ENCODE data around the gene PAQR4. TPM values are rescaled to one million over a fixed set of nuclear protein-coding genes. Genes with fewer than 3 reads are reported as not detected.

PAQR4 gene
- total RNA-seq, 1 donor from 2014 or later = 10.9 TPM

GRCh38 chr16:2975161-2975795, 6.1 kb downstream of the PAQR4 start:
- intact Hi-C loops (cut with DNase I) = no loop called here
- DNase-seq (ENCODE audit: low spot score) = no peak

GRCh38 chr16:2976201-2976600, 7.1 kb downstream of the PAQR4 start:
- DNase-seq (ENCODE audit: low spot score) = no peak
- intact Hi-C loops (cut with DNase I) = no loop called here

- no peak for DNase-seq (ENCODE audit: low spot score)
- intact Hi-C loops (cut with DNase I) = no loop called here
Observed at GRCh38 chr16:2976673-2977072, 7.5 kb downstream of the PAQR4 start.

- no peak for DNase-seq (ENCODE audit: low spot score)
- intact Hi-C loops (cut with DNase I) = no loop called here
Observed at GRCh38 chr16:2977440-2977839, 8.3 kb downstream of the PAQR4 start.

- intact Hi-C loops (cut with DNase I) = no loop called here
- no peak for DNase-seq (ENCODE audit: low spot score)
Observed at GRCh38 chr16:2979669-2980226, 10.6 kb downstream of the PAQR4 start.

DNA sequence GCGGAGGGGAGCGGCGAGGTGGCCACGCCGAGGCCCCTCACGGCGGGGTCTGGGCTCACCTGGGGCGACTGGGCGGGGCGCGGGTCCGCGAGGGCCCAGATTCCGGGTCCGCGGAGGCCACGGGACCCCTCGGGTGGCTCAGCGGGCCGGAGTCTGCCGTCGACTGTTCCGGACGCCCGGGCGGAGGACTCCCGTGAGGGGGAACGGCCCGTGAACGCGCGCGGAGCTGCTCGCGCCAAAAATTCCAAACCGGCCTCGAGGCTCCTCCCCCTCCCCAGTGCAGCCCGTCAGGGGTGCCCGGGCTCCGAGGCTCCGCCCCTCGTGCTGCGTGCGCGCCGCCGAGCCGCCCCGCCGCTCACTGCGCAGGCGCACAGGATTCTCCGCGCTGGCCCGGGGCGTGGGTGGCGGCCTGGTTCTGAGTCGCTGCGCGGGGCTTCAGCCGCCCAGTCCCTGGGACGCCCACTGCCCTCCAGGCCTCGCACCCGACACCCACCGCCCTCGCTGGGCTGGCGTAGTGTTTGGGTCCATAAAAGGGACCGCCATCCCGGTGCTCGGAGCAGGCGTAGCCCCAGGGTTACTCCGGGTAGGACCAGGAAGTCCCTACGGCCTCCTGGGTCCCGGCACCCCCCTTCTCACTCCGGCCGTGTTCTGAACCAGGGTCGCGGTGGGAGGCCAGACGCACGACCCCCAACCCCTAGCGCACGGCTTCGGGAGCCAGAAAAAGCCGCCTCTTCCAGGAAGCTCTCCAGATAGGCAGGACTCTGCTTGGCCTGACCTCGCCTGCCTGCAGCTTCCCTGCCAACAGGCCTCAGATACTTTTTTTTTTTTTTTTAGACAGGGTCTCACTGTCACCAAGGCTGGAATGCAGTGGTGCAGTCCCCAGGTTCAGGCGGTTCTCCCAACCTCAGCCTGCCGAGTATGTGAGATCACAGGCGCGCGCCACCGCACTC, 11.4 kb downstream of the PAQR4 start, which contains the start of gene PKMYT1:
TSS of gene PKMYT1 (minus strand) at position 220 of the 950 bp plus-strand sequence. CDS start 789 bp downstream, outside the sequence.
- DNase-seq (ENCODE audit: low spot score) = peak; percentile 97
- intact Hi-C loops (cut with DNase I) = no loop called here

GRCh38 chr16:2981177-2981898, 12.2 kb downstream of the PAQR4 start:
- intact Hi-C loops (cut with DNase I) = no loop called here
- no peak for DNase-seq (ENCODE audit: low spot score)

GRCh38 chr16:2981899-2982250, 12.7 kb downstream of the PAQR4 start:
- intact Hi-C loops (cut with DNase I) = no loop called here

GRCh38 chr16:2982402-2982801, 13.3 kb downstream of the PAQR4 start:
- intact Hi-C loops (cut with DNase I) = no loop called here
- DNase-seq (ENCODE audit: low spot score) = no peak

More at GRCh38 chr16:2981899-2982250, 12.7 kb downstream of the PAQR4 start:
- DNase-seq (ENCODE audit: low spot score) = no peak

GRCh38 chr16:2983706-2984136, 14.6 kb downstream of the PAQR4 start:
- peak; percentile 91 for DNase-seq (ENCODE audit: low spot score)
- intact Hi-C loops (cut with DNase I) = no loop called here

DNA sequence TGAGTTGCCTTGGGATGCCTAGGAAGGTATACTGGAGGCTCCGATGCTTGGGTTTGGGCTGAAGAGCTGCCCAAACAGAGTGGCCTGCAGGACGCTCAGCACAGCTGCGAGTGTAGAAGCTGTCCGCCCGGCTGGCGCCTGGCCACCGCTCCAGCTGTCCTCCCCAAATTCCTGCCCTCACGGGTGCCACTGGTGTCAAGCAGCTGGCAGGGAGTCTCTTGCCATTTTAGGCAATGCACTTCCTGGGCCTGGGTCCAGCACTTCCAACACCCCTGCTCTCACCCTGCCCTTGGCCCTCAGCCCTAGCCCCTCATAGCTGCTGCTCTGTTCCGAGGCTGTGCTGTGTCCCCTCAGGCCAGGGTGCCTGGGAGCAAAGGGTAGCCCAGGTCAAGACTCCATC, 16.3 kb downstream of the PAQR4 start:
- intact Hi-C loops (cut with DNase I) = no loop called here
- no peak for DNase-seq (ENCODE audit: low spot score)

DNA sequence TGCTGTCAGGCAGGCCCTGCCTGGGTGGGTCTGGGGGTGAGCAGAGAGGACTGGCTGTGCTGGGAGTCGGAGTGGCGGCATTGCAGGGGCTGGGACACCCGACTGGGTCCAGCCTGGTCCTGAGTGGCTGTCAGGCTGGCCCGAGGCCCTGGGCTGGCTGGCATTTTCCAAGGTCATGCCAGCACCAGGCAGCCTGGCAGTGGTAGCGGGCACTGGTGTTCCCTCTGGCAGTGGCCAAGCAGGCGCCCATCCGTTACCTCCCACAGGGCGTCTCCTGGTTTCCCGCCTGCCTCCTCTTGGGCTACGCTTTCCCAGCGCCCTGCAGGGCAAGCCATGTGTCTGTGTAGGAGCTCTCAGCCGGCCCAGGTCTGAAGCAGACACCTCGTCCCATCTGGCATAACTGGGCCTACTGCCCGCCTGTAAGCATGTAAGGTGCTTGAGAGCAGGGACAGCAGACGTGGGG, 16.8 kb downstream of the PAQR4 start:
- peak; percentile 83 for DNase-seq (ENCODE audit: low spot score)
- intact Hi-C loops (cut with DNase I) = no loop called here

GRCh38 chr16:2986623-2987188, 17.6 kb downstream of the PAQR4 start:
- intact Hi-C loops (cut with DNase I) = no loop called here
- no peak for DNase-seq (ENCODE audit: low spot score)

- intact Hi-C loops (cut with DNase I) = no loop called here
- DNase-seq (ENCODE audit: low spot score) = no peak
Observed at GRCh38 chr16:2987286-2987685, 18.1 kb downstream of the PAQR4 start.

GRCh38 chr16:2987833-2988232, 18.7 kb downstream of the PAQR4 start:
- intact Hi-C loops (cut with DNase I) = no loop called here
- DNase-seq (ENCODE audit: low spot score) = no peak

GRCh38 chr16:2988590-2989099, 19.5 kb downstream of the PAQR4 start:
- intact Hi-C loops (cut with DNase I) = no loop called here
- no peak for DNase-seq (ENCODE audit: low spot score)

DNA sequence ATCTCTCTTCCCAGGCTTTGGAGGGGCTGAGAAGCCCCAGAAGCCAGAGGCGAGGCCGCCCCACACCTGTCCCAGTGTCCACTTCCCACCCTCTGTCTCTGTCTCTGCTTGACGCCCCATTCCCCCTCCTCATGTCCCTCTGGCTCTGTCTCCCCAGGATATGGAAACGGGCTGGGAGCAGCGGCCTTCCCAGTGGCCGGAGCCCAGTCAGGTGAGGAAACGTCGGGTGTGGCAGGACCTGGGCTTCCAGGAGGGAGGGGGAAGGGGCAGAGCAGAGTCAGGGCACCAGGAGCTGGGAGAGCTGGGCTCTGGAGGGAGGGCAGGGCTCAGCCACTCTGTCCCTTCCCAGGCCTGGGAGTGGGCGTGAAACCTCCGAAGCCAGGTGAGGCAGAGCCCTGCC, 21.7 kb downstream of the PAQR4 start:
- DNase-seq (ENCODE audit: low spot score) = no peak
- intact Hi-C loops (cut with DNase I) = no loop called here

DNA sequence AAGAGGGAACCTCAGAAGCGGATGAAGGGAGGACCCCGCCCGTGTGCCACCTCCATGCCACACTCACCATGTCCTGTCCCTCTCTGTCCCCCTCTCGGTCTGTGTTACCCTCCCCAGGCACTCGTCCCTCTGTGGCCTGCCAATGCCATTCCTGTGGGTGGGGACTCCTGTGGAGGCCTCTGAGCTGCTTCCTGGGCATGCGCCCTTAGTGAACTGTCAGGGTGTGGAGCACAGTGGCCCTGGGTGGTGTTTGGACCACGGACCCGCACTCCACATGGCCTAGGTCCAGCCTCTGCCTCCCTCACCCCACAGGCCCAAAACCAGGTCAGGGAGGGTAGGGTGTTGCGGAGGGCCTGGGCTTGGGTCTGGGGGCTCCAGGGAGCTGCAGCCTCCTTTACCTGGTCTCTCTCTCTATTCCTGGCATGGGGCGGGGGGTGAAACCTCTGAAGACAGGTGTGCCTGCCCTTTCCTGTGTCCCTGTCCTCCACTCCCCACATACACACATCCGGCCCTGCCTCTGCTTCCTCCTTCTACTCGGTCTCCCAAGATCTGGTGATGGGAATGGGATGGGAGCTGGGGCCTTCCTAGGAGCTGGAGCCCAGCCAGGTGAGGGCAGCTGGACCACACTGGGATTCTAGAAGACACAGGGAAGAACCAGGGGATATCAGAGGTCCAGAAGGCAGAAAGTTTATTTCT, 22.6 kb downstream of the PAQR4 start:
- no peak for DNase-seq (ENCODE audit: low spot score)
- intact Hi-C loops (cut with DNase I) = no loop called here

Measured in cardiac septum (tissue), 1 donor.